ENCODE data around the gene TCTN3. TPM values are rescaled to one million over a fixed set of nuclear protein-coding genes. Genes with fewer than 3 reads are reported as not detected.
"Not testable (repeated sequence)": the region's sequence is repeated elsewhere in the genome, so short reads cannot be mapped to it uniquely, and the experiment has no call there.

The TCTN3 gene
- total RNA-seq, 1 donor = 18.9 TPM

DNA sequence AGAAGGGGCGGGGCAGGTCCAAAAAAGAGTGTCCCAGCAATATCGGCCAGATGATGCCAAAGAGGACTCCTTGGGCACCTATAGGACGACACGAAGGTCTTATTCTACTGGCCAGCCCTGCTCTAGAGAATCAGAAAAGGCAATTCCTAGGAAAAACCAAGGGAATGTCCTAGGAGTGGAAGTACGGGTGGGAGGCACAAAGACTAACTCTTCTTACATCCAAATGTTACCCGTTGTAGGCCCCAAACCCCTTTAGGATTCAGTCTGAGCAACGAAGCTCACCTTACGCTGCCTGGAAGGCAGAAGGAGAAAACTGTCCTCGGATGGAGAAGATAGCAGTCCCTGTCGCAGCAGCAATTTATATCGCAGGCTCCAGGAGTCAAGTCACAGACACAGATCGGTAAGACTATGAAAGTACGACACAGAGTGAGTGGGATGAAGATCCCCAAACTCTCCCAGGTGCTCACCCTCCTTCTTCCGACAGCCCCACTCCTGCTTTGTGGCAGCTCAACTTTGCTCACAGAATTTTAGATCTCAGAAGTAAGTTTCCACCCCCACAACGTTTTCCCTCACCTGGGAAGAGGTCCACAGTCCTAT is 558 bp downstream of the TCTN3 start:
- DNase-seq (ENCODE audit: low read depth in 2 of 3, low spot score in 2 of 3) = peak in 2 of 3 donors; percentile 3 to 5

DNA sequence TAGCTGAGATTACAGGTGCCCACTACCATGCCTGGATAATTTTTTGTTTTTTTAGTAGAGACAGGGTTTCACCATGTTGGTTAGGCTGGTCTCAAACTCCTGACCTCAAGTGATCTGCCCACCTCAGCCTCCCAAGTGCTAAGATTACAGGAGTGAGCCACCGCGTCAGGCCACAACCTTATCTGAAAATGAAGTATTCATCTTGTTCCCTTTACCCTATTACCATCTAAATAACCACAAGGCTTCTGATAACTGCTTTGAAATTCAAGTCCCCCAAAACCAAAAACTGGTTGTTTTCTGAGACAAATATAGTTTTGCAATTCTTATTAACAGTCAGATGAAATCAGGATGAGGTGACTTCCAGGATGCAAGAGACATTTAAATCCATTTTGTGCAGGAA is 2.4 kb downstream of the TCTN3 start:
- no peak for DNase-seq (ENCODE audit: low read depth in 2 of 3, low spot score in 2 of 3)

- DNase-seq (ENCODE audit: low read depth in 2 of 3, low spot score in 2 of 3) = no peak
Observed at GRCh38 chr10:95688648-95689047, 5.1 kb downstream of the TCTN3 start.

DNA sequence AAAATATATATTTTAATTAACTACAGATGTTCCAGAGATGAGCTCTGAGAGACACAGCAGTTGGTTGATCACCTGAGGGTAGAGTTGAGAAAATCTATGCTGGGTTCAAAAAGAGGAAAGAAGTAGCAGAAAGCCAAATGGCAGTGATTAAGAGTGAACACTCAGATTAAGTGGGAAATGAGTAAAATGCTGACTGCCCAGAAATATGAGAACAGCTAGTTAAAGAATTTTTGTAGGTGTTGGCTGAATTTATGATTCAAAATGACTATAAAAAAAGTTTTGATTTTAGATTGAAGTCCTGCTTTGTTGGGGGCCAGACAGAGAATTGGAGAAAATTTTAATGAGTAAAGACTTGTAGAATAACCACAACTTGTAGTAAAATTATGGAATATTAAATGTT is 9.8 kb downstream of the TCTN3 start:
- DNase-seq (ENCODE audit: low read depth in 2 of 3, low spot score in 2 of 3) = no peak

- DNase-seq (ENCODE audit: low read depth in 2 of 3, low spot score in 2 of 3) = no peak
Observed at GRCh38 chr10:95675403-95676116, 18.2 kb downstream of the TCTN3 start.

- DNase-seq (ENCODE audit: low read depth in 2 of 3, low spot score in 2 of 3) = no peak
Observed at GRCh38 chr10:95674643-95675042, 19.1 kb downstream of the TCTN3 start.

GRCh38 chr10:95672641-95673040 is 21.1 kb downstream of the TCTN3 start:
- DNase-seq (ENCODE audit: low read depth in 2 of 3, low spot score in 2 of 3) = not testable (repeated sequence)

- DNase-seq (ENCODE audit: low read depth in 2 of 3, low spot score in 2 of 3) = no peak
Observed at GRCh38 chr10:95664543-95664942, 29.2 kb downstream of the TCTN3 start.

DNA sequence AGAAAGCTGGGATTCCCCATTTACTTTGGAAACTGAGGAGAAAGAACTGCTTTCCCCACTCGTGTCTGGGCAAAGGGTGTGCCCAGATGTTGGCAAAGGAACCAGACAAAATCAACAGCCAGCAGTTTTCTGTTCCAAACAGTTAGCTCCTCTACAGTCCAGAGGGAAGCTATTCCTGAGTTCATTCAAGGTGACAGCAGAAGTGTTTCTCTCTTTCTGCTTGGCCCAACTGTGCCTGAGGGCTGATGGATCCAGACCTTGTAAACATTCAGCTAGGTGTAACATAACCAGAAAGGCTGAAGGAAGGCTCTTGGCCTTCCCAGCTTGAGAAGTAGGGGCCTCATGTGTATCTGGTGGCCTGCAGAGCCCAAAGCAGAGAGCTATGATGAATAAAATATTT is 30.2 kb downstream of the TCTN3 start:
- DNase-seq (ENCODE audit: low read depth in 2 of 3, low spot score in 2 of 3) = no peak

GRCh38 chr10:95661818-95662217 is 31.9 kb downstream of the TCTN3 start:
- DNase-seq (ENCODE audit: low read depth in 2 of 3, low spot score in 2 of 3) = no peak

DNA sequence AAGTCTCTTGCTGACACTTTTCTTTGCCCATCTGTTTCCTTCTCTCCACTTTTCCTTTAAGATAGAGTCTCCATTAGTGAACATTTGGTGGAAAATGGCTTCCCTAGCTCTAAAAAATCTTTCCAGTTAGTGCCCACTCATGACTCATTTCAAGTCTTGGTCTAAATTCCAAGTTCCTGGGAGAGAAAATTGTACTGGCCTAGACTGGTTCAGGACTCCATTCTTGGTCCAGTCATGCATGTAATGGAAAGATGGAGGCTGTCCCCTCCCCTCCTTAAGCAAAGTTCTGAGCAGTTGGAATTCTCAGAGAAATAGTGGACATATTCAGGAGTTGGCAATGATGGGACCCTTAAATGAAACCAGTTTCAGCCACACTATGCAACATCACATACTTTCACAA is 33.4 kb downstream of the TCTN3 start:
- DNase-seq (ENCODE audit: low read depth in 2 of 3, low spot score in 2 of 3) = no peak

- no peak for DNase-seq (ENCODE audit: low read depth in 2 of 3, low spot score in 2 of 3)
Observed at GRCh38 chr10:95657250-95657649, 36.5 kb downstream of the TCTN3 start.

GRCh38 chr10:95656291-95657164 is 37.2 kb downstream of the TCTN3 start, which contains the start of gene ALDH18A1:
TSS of gene ALDH18A1 (minus strand) at chr10:95656711. CDS start at chr10:95653377, 3,334 bp downstream.
- peak; percentile 84 to 96 (median 91) for DNase-seq (ENCODE audit: low read depth in 2 of 3, low spot score in 2 of 3)

GRCh38 chr10:95655571-95656290 is 38.0 kb downstream of the TCTN3 start:
- DNase-seq (ENCODE audit: low read depth in 2 of 3, low spot score in 2 of 3) = peak in 2 of 3 donors; percentile 10 to 28

GRCh38 chr10:95653895-95654294 is 39.8 kb downstream of the TCTN3 start:
- DNase-seq (ENCODE audit: low read depth in 2 of 3, low spot score in 2 of 3) = no peak

- no peak for DNase-seq (ENCODE audit: low read depth in 2 of 3, low spot score in 2 of 3)
Observed at GRCh38 chr10:95651346-95652060, 42.2 kb downstream of the TCTN3 start.

DNA sequence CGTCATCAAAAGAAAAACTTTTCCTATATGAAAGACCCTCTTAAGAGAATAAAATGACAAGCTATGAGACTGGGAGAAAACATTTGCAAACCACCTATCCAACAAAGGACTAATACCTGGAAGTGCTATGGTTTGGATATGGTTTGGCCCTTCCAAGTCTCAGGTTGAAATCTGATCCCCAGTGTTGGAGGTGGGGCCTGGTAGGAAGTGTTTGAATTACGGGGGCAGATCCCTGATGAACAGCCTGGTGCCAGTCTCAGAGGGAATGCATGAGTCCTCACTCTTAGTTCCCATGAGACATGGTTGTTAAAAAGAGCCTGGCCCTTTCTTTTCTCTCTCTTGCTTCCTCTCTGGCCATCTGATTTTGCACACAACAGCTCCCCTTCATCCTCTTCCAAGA is 43.5 kb downstream of the TCTN3 start:
- no peak for DNase-seq (ENCODE audit: low read depth in 2 of 3, low spot score in 2 of 3)

GRCh38 chr10:95648138-95648537 is 45.6 kb downstream of the TCTN3 start:
- no peak for DNase-seq (ENCODE audit: low read depth in 2 of 3, low spot score in 2 of 3)

DNA sequence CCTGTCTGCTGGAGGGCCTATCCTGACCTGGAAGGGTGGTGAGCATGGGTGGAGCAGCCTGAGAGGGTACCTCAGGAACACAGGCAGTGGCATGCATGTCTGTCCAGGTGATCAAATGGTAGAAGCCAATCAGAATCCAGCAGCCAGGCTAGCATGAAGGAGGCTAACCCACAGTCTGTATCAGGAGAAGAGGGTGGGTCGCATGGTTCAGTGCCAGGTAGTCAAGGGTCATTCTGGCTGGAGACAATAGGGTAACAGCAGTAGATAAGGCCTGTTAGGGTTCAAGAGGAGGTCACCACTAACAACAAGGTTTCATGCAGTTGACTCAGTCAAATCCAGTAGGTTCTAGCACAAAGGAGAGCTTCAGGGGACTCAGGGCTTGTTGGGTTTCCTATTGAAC is 47.6 kb downstream of the TCTN3 start:
- DNase-seq (ENCODE audit: low read depth in 2 of 3, low spot score in 2 of 3) = no peak

DNA sequence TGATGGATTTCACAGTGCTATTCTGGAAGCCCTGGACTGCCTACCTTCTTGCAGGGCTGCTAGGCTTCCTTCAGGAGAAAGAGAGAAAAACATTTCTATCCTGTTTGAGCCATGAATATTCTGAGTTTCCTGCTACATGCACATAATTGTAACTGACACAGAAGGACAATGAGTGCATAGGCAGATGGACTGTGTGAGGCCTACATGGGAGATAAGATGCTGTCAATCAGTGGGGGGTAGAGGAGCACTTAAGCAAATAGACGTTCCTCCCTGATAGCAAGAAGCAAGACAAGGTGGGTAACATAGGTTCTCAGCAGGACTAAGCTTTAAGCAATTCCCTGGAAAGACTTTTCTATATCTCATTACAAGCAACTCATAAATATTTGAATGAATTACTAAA is 48.8 kb downstream of the TCTN3 start:
- DNase-seq (ENCODE audit: low read depth in 2 of 3, low spot score in 2 of 3) = no peak

All from hematopoietic multipotent progenitor cell (in vitro differentiated cells).